Measurements from ENCODE around the gene CRLF2. TPM values are rescaled to one million over a fixed set of nuclear protein-coding genes. Genes with fewer than 3 reads are reported as not detected.
"Not testable (repeated sequence)": the region's sequence is repeated elsewhere in the genome, so short reads cannot be mapped to it uniquely, and the experiment has no call there.

CRLF2 gene
- total and polyA plus RNA-seq, 2 donors (not counting 3 experiments of a cell fraction or from before 2014, with no cell fraction given), result not detected

GRCh38 chrX:1178580-1179057 lies 33.8 kb downstream of the CRLF2 start:
- dilution Hi-C loops (cut with MboI; ENCODE audit: extremely low pct_ligation_motif_present, low sequenced_read_pairs) (no loop called here), intact Hi-C loops (cut with micrococcal nuclease) (no loop called here)
- CTCF ChIA-PET, result no interaction called here
- no peak overlapping the region for H3K4me2 ChIP-seq (ENCODE audit: insufficient read depth, low read length)
- H3K9me3 ChIP-seq (replicated peaks; ENCODE audit: control insufficient read depth, insufficient read depth, low read length), result no peaks in the 10 kb centered on the region
- no peaks in the 10 kb centered on the region for H3K9me1 ChIP-seq (replicated peaks; ENCODE audit: control insufficient read depth, extremely low read depth, insufficient read depth, low read length)
- H3K79me2 ChIP-seq (ENCODE audit: control insufficient read depth, insufficient read depth, low read length), result no peaks in the 10 kb centered on the region
- no peak overlapping the region for H3K27ac ChIP-seq (ENCODE audit: insufficient read depth, low read depth, low read length)
- H3K27me3 ChIP-seq (ENCODE audit: control insufficient read depth in 2 of 2, insufficient read depth in 2 of 2, low read length in 2 of 2), result no peaks in the 10 kb centered on the region
- no peaks in the 10 kb centered on the region for H4K20me1 ChIP-seq (replicated peaks; ENCODE audit: control insufficient read depth, extremely low read depth, insufficient read depth, low read length)
- no peak for FAIRE-seq
- no peaks in the 10 kb centered on the region for H3K36me3 ChIP-seq (ENCODE audit: control insufficient read depth in 2 of 2, extremely low read depth in 1 of 2, insufficient read depth in 2 of 2, low read length in 2 of 2)
- H3K9ac ChIP-seq (replicated peaks; ENCODE audit: extremely low read depth, insufficient read depth, low read length), result no peak overlapping the region
- BruUV-seq (replicated peaks), result no TSS peak
- H2AFZ ChIP-seq (ENCODE audit: low read depth, low read length), result no peak overlapping the region
- TF ChIP-seq MYC (IDR thresholded peaks at IDR 0.05; ENCODE audit: low read depth, low read length), result no peak
- TF ChIP-seq GATA2 (IDR thresholded peaks at IDR 0.05; ENCODE audit: insufficient read depth, insufficient read length, low read depth, low read length), result no peak
- no peak for TF ChIP-seq POLR2AphosphoS5 (IDR thresholded peaks at IDR 0.05; ENCODE audit: insufficient read depth, low read depth, low read length)
- TF ChIP-seq POLR2A (IDR thresholded peaks at IDR 0.05; ENCODE audit: low read depth, low read length), result no peak
- no peak for TF ChIP-seq CTCF (IDR thresholded peaks at IDR 0.05; ENCODE audit: extremely low read depth in 1 of 2, insufficient read depth in 1 of 2, low read depth in 1 of 2, low read length in 2 of 2)
- no peak for TF ChIP-seq EZH2 (IDR thresholded peaks at IDR 0.05; ENCODE audit: borderline replicate concordance, low read depth, low read length, severe bottlenecking)
- TF ChIP-seq FOS (IDR thresholded peaks at IDR 0.05; ENCODE audit: borderline replicate concordance, insufficient read depth, low read length), result no peak
- TF ChIP-seq MAX (IDR thresholded peaks at IDR 0.05; ENCODE audit: insufficient read depth, insufficient read length), result no peak
- TF ChIP-seq JUN (IDR thresholded peaks at IDR 0.05; ENCODE audit: borderline replicate concordance, insufficient read depth, insufficient read length, low read depth), result no peak
- no peak overlapping the region for H3K4me3 ChIP-seq (replicated peaks in 1 of 3; ENCODE audit: insufficient read depth in 1 of 3, low read depth in 1 of 3, low read length in 3 of 3)
- H3K4me1 ChIP-seq (ENCODE audit: control insufficient read depth, extremely low read depth, insufficient read depth, low read length), result no peaks in the 10 kb centered on the region
- POLR2A ChIA-PET, result no interaction called here
- DNase-seq (ENCODE audit: low read depth, low spot score), result no peak

GRCh38 chrX:1176531-1177320 lies 35.7 kb downstream of the CRLF2 start:
- H3K4me1 ChIP-seq (ENCODE audit: control insufficient read depth, extremely low read depth, insufficient read depth, low read length); intact Hi-C loops (cut with micrococcal nuclease); CTCF ChIA-PET; H3K79me2 ChIP-seq (ENCODE audit: control insufficient read depth, insufficient read depth, low read length); POLR2A ChIA-PET; H3K36me3 ChIP-seq (ENCODE audit: control insufficient read depth in 2 of 2, extremely low read depth in 1 of 2, insufficient read depth in 2 of 2, low read length in 2 of 2); H4K20me1 ChIP-seq (replicated peaks; ENCODE audit: control insufficient read depth, extremely low read depth, insufficient read depth, low read length); H3K9me3 ChIP-seq (replicated peaks; ENCODE audit: control insufficient read depth, insufficient read depth, low read length); H3K4me2 ChIP-seq (ENCODE audit: insufficient read depth, low read length); H3K9me1 ChIP-seq (replicated peaks; ENCODE audit: control insufficient read depth, extremely low read depth, insufficient read depth, low read length); H2AFZ ChIP-seq (ENCODE audit: low read depth, low read length); H3K27ac ChIP-seq (ENCODE audit: insufficient read depth, low read depth, low read length); BruUV-seq (replicated peaks); H3K4me3 ChIP-seq (replicated peaks in 1 of 3; ENCODE audit: insufficient read depth in 1 of 3, low read depth in 1 of 3, low read length in 3 of 3); DNase-seq (ENCODE audit: low read depth, low spot score); FAIRE-seq; H3K27me3 ChIP-seq (ENCODE audit: control insufficient read depth in 2 of 2, insufficient read depth in 2 of 2, low read length in 2 of 2); H3K9ac ChIP-seq (replicated peaks; ENCODE audit: extremely low read depth, insufficient read depth, low read length); dilution Hi-C loops (cut with MboI; ENCODE audit: extremely low pct_ligation_motif_present, low sequenced_read_pairs): not testable (repeated sequence)
